CD14-positive monocyte (primary cell): ENCODE results near the gene IRF4. TPM values are rescaled to one million over a fixed set of nuclear protein-coding genes. Genes with fewer than 3 reads are reported as not detected.

Experiments used
- DNase-seq, 3 donors: peaks; one replicate each; pipeline ENCODE4 v3.0.0-alpha.2; 2011 to 2022
- H2AFZ ChIP-seq: 2 replicates; pipeline ENCODE4 v1.6.0; 2012; ENCODE audit warnings: mild to moderate bottlenecking, low read depth, low read length, inconsistent platforms; ENCODE audit not compliant: insufficient read depth, poor library complexity, severe bottlenecking
- H3K27ac ChIP-seq, 2 donors: 1 replicate in 1 of 2; 2 replicates in 1 of 2; pipeline ENCODE4 v1.5.1; 2012 to 2013; ENCODE audit warnings: low read length in 2 of 2, control low read depth in 1 of 2, inconsistent platforms in 1 of 2, low read depth in 1 of 2, mild to moderate bottlenecking in 1 of 2
- H3K27me3 ChIP-seq, 2 donors: one replicate each; pipeline versions ENCODE4 v1.6.0 to v1.6.1; 2011 to 2013; ENCODE audit warnings: low read length in 2 of 2; ENCODE audit not compliant: control insufficient read depth in 2 of 2, insufficient read depth in 2 of 2
- H3K36me3 ChIP-seq, 2 donors: replicated peaks in 1 of 2; 1 replicate in 1 of 2; 2 replicates in 1 of 2; pipeline versions ENCODE4 v1.5.1 to v1.6.1; 2012 to 2013; ENCODE audit warnings: low read length in 2 of 2, control low read depth in 1 of 2, inconsistent platforms in 1 of 2, mild to moderate bottlenecking in 1 of 2; ENCODE audit not compliant: insufficient read depth in 2 of 2, control insufficient read depth in 1 of 2
- H3K4me1 ChIP-seq, 2 donors: 1 replicate in 1 of 2; 2 replicates in 1 of 2; pipeline versions ENCODE4 v1.5.1 to v1.6.1; 2012 to 2013; ENCODE audit warnings: low read length in 2 of 2, control low read depth in 1 of 2, inconsistent platforms in 1 of 2, mild to moderate bottlenecking in 1 of 2, moderate library complexity in 1 of 2; ENCODE audit not compliant: insufficient read depth in 2 of 2, control insufficient read depth in 1 of 2
- H3K4me2 ChIP-seq: replicated peaks from 2 replicates; pipeline ENCODE3; 2012; ENCODE audit warnings: low read length, moderate library complexity, mild to moderate bottlenecking; ENCODE audit not compliant: poor library complexity, severe bottlenecking; ENCODE audit errors: extremely low read depth
- H3K4me3 ChIP-seq, 3 experiments: fragments of 200-600 bp in 1 of 3; sonication (generic) in 1 of 3; replicated peaks in 1 of 3; 1 replicate in 2 of 3; 2 replicates in 1 of 3; pipeline ENCODE4 v1.5.1; 2011 to 2013; ENCODE audit warnings: low read length in 3 of 3, mild to moderate bottlenecking in 3 of 3, control low read depth in 2 of 3, low read depth in 2 of 3, inconsistent platforms in 1 of 3, moderate library complexity in 1 of 3
- H3K79me2 ChIP-seq: 2 replicates; pipeline ENCODE4 v1.6.0; 2012; ENCODE audit warnings: mild to moderate bottlenecking, control low read depth, inconsistent platforms, low read length, moderate library complexity; ENCODE audit not compliant: insufficient read depth
- H3K9ac ChIP-seq: 2 replicates; pipeline ENCODE4 v1.6.0; 2017; ENCODE audit warnings: low read length, mild to moderate bottlenecking; ENCODE audit not compliant: insufficient read depth, poor library complexity, severe bottlenecking
- H3K9me3 ChIP-seq, 2 donors: replicated peaks in 1 of 2; 1 replicate in 1 of 2; 2 replicates in 1 of 2; pipeline versions ENCODE4 v1.5.1 to v1.6.1; 2012 to 2013; ENCODE audit warnings: low read length in 2 of 2, control low read depth in 1 of 2; ENCODE audit not compliant: control insufficient read depth in 1 of 2, insufficient read depth in 1 of 2
- H4K20me1 ChIP-seq: 2 replicates; pipeline ENCODE4 v1.6.0; 2012; ENCODE audit warnings: mild to moderate bottlenecking, low read length, control low read depth, moderate library complexity; ENCODE audit not compliant: insufficient read depth
- H3K27ac Mint-ChIP-seq, 7 donors: one replicate each; pipeline ENCODE4 v1.8.0; 2020; ENCODE audit warnings: mild to moderate bottlenecking in 7 of 7, mixed read lengths in 7 of 7, moderate library complexity in 6 of 7, inconsistent platforms in 2 of 7
- H3K27me3 Mint-ChIP-seq, 3 donors: one replicate each; pipeline ENCODE4 v1.8.0; 2021 to 2022; ENCODE audit warnings: low read depth in 3 of 3, mild to moderate bottlenecking in 3 of 3, mixed read lengths in 3 of 3, moderate library complexity in 3 of 3, inconsistent platforms in 1 of 3
- H3K36me3 Mint-ChIP-seq, 2 donors: one replicate each; pipeline ENCODE4 v1.8.0; 2020; ENCODE audit warnings: mixed read lengths in 2 of 2, inconsistent platforms in 1 of 2, mild to moderate bottlenecking in 1 of 2
- H3K4me1 Mint-ChIP-seq: one replicate; pipeline ENCODE4 v1.8.0; 2020; ENCODE audit warnings: mild to moderate bottlenecking, mixed read lengths
- H3K4me3 Mint-ChIP-seq, 2 donors: one replicate each; pipeline ENCODE4 v1.8.0; 2020; ENCODE audit warnings: mild to moderate bottlenecking in 2 of 2, mixed read lengths in 2 of 2, moderate library complexity in 1 of 2
- H3K9me3 Mint-ChIP-seq, 7 donors: one replicate each; pipeline ENCODE4 v1.8.0; 2020 to 2022; ENCODE audit warnings: mixed read lengths in 7 of 7, mild to moderate bottlenecking in 6 of 7, moderate library complexity in 6 of 7, inconsistent platforms in 2 of 7
- CTCF ChIP-seq: fragments of 200-600 bp; IDR thresholded peaks from one replicate; pipeline ENCODE4 v1.8.0; 2022; ENCODE audit warnings: antibody characterized with exemption, mild to moderate bottlenecking
- WGBS: methylation state at CpG from one replicate; pipeline ENCODE4 v1.1.5; 2013; ENCODE audit warnings: missing lambda C conversion rate; ENCODE audit not compliant: insufficient coverage; 5-methylcytosine and 5-hydroxymethylcytosine counted together
- intact Hi-C, 2 donors: fragments of 100-400 bp; cut with micrococcal nuclease; formaldehyde crosslinking; loops; one replicate each; pipeline versions ENCODE4 v1.15.0 to v1.15.1; 2023
- polyA plus RNA-seq, 3 donors: library from polyadenylated mRNA; depleted of rRNA in 1 of 3; unstranded in 2 of 3; stranded (reverse) in 1 of 3; fragments of 300-500 nt in 2 of 3; fragments of >200 nt in 1 of 3; fragmentation: Illumina TruSeq in 2 of 3; gene quantifications; 1 replicate in 2 of 3; 2 replicates in 1 of 3; pipeline ENCODE4 v1.2.3, GENCODE V29; 2012 to 2021

Gene IRF4
- polyA plus RNA-seq, 3 donors, result 3.0 to 13.6 (median 6.4) TPM

GRCh38 chr6:355373-356208, 36.0 kb upstream of the IRF4 start:
- Histone ChIP-seq H3K4me1 (peaks cover 25 to 33% of the 10 kb centered on the region in 2 donors), H3K9ac (no peak overlapping the region), H3K4me2 (peak overlapping the region; percentile 1), H3K79me2 (no peaks in the 10 kb centered on the region), H2AFZ (no peak overlapping the region), H3K9me3 (no peaks in the 10 kb centered on the region), H3K4me3 (no peak overlapping the region), H3K27ac (peak overlapping the region in 1 of 2 donors; percentile 34), H3K27me3 (no peaks in the 10 kb centered on the region), H3K36me3 (peaks cover 17 to 28% of the 10 kb centered on the region in 2 donors), H4K20me1 (no peaks in the 10 kb centered on the region)
- Mint-ChIP-seq H3K9me3 (peaks cover 0 to 22% (median 5%) of the 10 kb centered on the region in 7 donors), H3K4me3 (no peak overlapping the region), H3K36me3 (peaks cover 22 to 41% of the 10 kb centered on the region in 2 donors), H3K27me3 (peaks cover 2 to 6% (median 2%) of the 10 kb centered on the region in 3 donors), H3K27ac (peak overlapping the region in 4 of 7 donors; percentile 0 to 73 (median 38)), H3K4me1 (peaks cover 25% of the 10 kb centered on the region)
- intact Hi-C loops, result no loop called here
- 80% methylated on average over 8 of the region's 9 CpGs for WGBS
- TF ChIP-seq CTCF, result no peak
- no peak for DNase-seq

- peaks cover 25 to 33% of the 10 kb centered on the region in 2 donors for H3K4me1 ChIP-seq
Measured at GRCh38 chr6:356828-357251, 34.7 kb upstream of the IRF4 start.

More at GRCh38 chr6:356828-357251, 34.7 kb upstream of the IRF4 start:
- no peaks in the 10 kb centered on the region for H3K27me3 ChIP-seq
- no peaks in the 10 kb centered on the region for H3K79me2 ChIP-seq
- WGBS, result 92% methylated on average over 11 of the region's 11 CpGs
- H3K9me3 ChIP-seq, result no peaks in the 10 kb centered on the region
- no peak overlapping the region for H3K4me3 ChIP-seq
- peaks cover 27% of the 10 kb centered on the region for H3K4me1 Mint-ChIP-seq
- intact Hi-C loops, result no loop called here
- H3K9ac ChIP-seq, result no peak overlapping the region
- H4K20me1 ChIP-seq, result no peaks in the 10 kb centered on the region
- peaks cover 12 to 29% of the 10 kb centered on the region in 2 donors for H3K36me3 Mint-ChIP-seq
- DNase-seq, result no peak
- H3K36me3 ChIP-seq, result peaks cover 5 to 15% of the 10 kb centered on the region in 2 donors
- peaks cover 2 to 6% (median 2%) of the 10 kb centered on the region in 3 donors for H3K27me3 Mint-ChIP-seq
- no peak overlapping the region for H3K4me2 ChIP-seq
- H3K27ac ChIP-seq, result no peak overlapping the region
- H3K4me3 Mint-ChIP-seq, result no peak overlapping the region
- no peak for TF ChIP-seq CTCF
- no peak overlapping the region for H3K27ac Mint-ChIP-seq
- peaks cover 0 to 24% (median 4%) of the 10 kb centered on the region in 7 donors for H3K9me3 Mint-ChIP-seq
- no peak overlapping the region for H2AFZ ChIP-seq
